ENCODE measurements around the gene CCNT2.

The CCNT2 gene

GRCh38 chr2:134999521-134999920 is 80.9 kb downstream of the CCNT2 start:
- TF ChIP-seq TAF1 (IDR thresholded peaks at IDR 0.05; ENCODE audit: borderline replicate concordance, insufficient read depth, low read length) (no peak), POLR2AphosphoS5 (IDR thresholded peaks at IDR 0.05; ENCODE audit: low read depth, low read length) (no peak), SIN3A (IDR thresholded peaks at IDR 0.05; ENCODE audit: borderline replicate concordance, insufficient read depth, low read length) (no peak), REST (IDR thresholded peaks at IDR 0.05; ENCODE audit: insufficient read depth in 1 of 2, low read depth in 2 of 2, low read length in 2 of 2) (no peak), FOXP2 (optimal IDR thresholded peaks at IDR 0.05; ENCODE audit: borderline replicate concordance, extremely low read depth, extremely low read length, insufficient read depth) (no peak)

GRCh38 chr2:135002836-135003235 is 84.2 kb downstream of the CCNT2 start:
- TF ChIP-seq POLR2AphosphoS5 (IDR thresholded peaks at IDR 0.05; ENCODE audit: low read depth, low read length) (no peak), TAF1 (IDR thresholded peaks at IDR 0.05; ENCODE audit: borderline replicate concordance, insufficient read depth, low read length) (no peak), FOXP2 (optimal IDR thresholded peaks at IDR 0.05; ENCODE audit: borderline replicate concordance, extremely low read depth, extremely low read length, insufficient read depth) (no peak), SIN3A (IDR thresholded peaks at IDR 0.05; ENCODE audit: borderline replicate concordance, insufficient read depth, low read length) (no peak)

- TF ChIP-seq SIN3A (IDR thresholded peaks at IDR 0.05; ENCODE audit: borderline replicate concordance, insufficient read depth, low read length) (no peak), FOXP2 (optimal IDR thresholded peaks at IDR 0.05; ENCODE audit: borderline replicate concordance, extremely low read depth, extremely low read length, insufficient read depth) (no peak), TAF1 (IDR thresholded peaks at IDR 0.05; ENCODE audit: borderline replicate concordance, insufficient read depth, low read length) (no peak), POLR2AphosphoS5 (IDR thresholded peaks at IDR 0.05; ENCODE audit: low read depth, low read length) (no peak), REST (IDR thresholded peaks at IDR 0.05; ENCODE audit: insufficient read depth in 1 of 2, low read depth in 2 of 2, low read length in 2 of 2) (no peak)
Measured at GRCh38 chr2:135004005-135004746, 85.6 kb downstream of the CCNT2 start.

GRCh38 chr2:135005753-135006152 is 87.1 kb downstream of the CCNT2 start:
- TF ChIP-seq TAF1 (IDR thresholded peaks at IDR 0.05; ENCODE audit: borderline replicate concordance, insufficient read depth, low read length) (no peak), POLR2AphosphoS5 (IDR thresholded peaks at IDR 0.05; ENCODE audit: low read depth, low read length) (no peak), SIN3A (IDR thresholded peaks at IDR 0.05; ENCODE audit: borderline replicate concordance, insufficient read depth, low read length) (no peak), FOXP2 (optimal IDR thresholded peaks at IDR 0.05; ENCODE audit: borderline replicate concordance, extremely low read depth, extremely low read length, insufficient read depth) (no peak), REST (IDR thresholded peaks at IDR 0.05; ENCODE audit: insufficient read depth in 1 of 2, low read depth in 2 of 2, low read length in 2 of 2) (no peak)

Data from PFSK-1 (cell line).